Measurements from ENCODE around the gene UBA1.
"Not testable (repeated sequence)": the region's sequence is repeated elsewhere in the genome, so short reads cannot be mapped to it uniquely, and the experiment has no call there.

Gene UBA1

GRCh38 chrX:47231167-47231566 lies 37.5 kb downstream of the UBA1 start:
- no peak for DNase-seq

GRCh38 chrX:47232197-47232802 lies 38.7 kb downstream of the UBA1 start:
- no peak for DNase-seq

GRCh38 chrX:47232803-47233332 lies 39.2 kb downstream of the UBA1 start, which contains the start of gene USP11:
Gene USP11 (plus strand): TSS chrX:47233009. CDS start chrX:47233044, 35 bp downstream.
- peak; percentile 48 for DNase-seq

GRCh38 chrX:47233333-47234113 lies 39.9 kb downstream of the UBA1 start:
- DNase-seq = peak; percentile 85

GRCh38 chrX:47234583-47234982 lies 41.0 kb downstream of the UBA1 start:
- no peak for DNase-seq

- DNase-seq = no peak
Measured at GRCh38 chrX:47235691-47236103, 42.1 kb downstream of the UBA1 start.

- no peak for DNase-seq
Measured at GRCh38 chrX:47239199-47239598, 45.6 kb downstream of the UBA1 start.

GRCh38 chrX:47239898-47240545 lies 46.4 kb downstream of the UBA1 start:
- no peak for DNase-seq

GRCh38 chrX:47240619-47241018 lies 47.0 kb downstream of the UBA1 start:
- no peak for DNase-seq

- no peak for DNase-seq
Measured at GRCh38 chrX:47241201-47242011, 47.8 kb downstream of the UBA1 start.

- no peak for DNase-seq
Measured at GRCh38 chrX:47242321-47242720, 48.7 kb downstream of the UBA1 start.

GRCh38 chrX:47243351-47243750 lies 49.7 kb downstream of the UBA1 start:
- no peak for DNase-seq

- DNase-seq = no peak
Measured at GRCh38 chrX:47244676-47245075, 51.0 kb downstream of the UBA1 start.

GRCh38 chrX:47245156-47245555 lies 51.5 kb downstream of the UBA1 start:
- DNase-seq = no peak

- no peak for DNase-seq
Measured at GRCh38 chrX:47247206-47247998, 53.8 kb downstream of the UBA1 start.

- no peak for DNase-seq
Measured at GRCh38 chrX:47247999-47248320, 54.3 kb downstream of the UBA1 start.

GRCh38 chrX:47248576-47248975 lies 54.9 kb downstream of the UBA1 start:
- DNase-seq = no peak

- DNase-seq = no peak
Measured at GRCh38 chrX:47250017-47250347, 56.4 kb downstream of the UBA1 start.

GRCh38 chrX:47257620-47258019 lies 64.0 kb downstream of the UBA1 start:
- not testable (repeated sequence) for DNase-seq

Measured in DMS79 (cell line).